ENCODE results near the gene MBTPS1. TPM values are rescaled to one million over a fixed set of nuclear protein-coding genes. Genes with fewer than 3 reads are reported as not detected.

MBTPS1 gene
- total and polyA plus RNA-seq, 2 experiments from 2014 or later: 61.0 to 69.7 TPM

- DNase-seq (ENCODE audit: low read depth in 1 of 2, low spot score in 1 of 2): no peak
- no peaks in the 10 kb centered on the region for H3K9me3 ChIP-seq (ENCODE audit: low read depth)
- no peaks in the 10 kb centered on the region for H3K27me3 ChIP-seq
- peaks cover 17% of the 10 kb centered on the region for H3K4me1 ChIP-seq (ENCODE audit: low read depth)
- no peaks in the 10 kb centered on the region for H3K36me3 ChIP-seq
- no peak overlapping the region for H3K4me3 ChIP-seq
- TF ChIP-seq CTCF (IDR thresholded peaks at IDR 0.05; ENCODE audit: low read depth, low read length): no peak
- no peak overlapping the region for H3K27ac ChIP-seq
Observed at GRCh38 chr16:84047206-84047605, 69.5 kb downstream of the MBTPS1 start.

- no peak for DNase-seq (ENCODE audit: low read depth in 1 of 2, low spot score in 1 of 2)
- no peak for TF ChIP-seq CTCF (IDR thresholded peaks at IDR 0.05; ENCODE audit: low read depth, low read length)
- Histone ChIP-seq H3K4me3 (no peak overlapping the region), H3K9me3 (ENCODE audit: low read depth) (no peaks in the 10 kb centered on the region), H3K27me3 (no peaks in the 10 kb centered on the region), H3K4me1 (ENCODE audit: low read depth) (peaks cover 17% of the 10 kb centered on the region), H3K36me3 (no peaks in the 10 kb centered on the region), H3K27ac (no peak overlapping the region)
Observed at GRCh38 chr16:84045818-84046470, 70.8 kb downstream of the MBTPS1 start.

GRCh38 chr16:84045001-84045817 lies 71.5 kb downstream of the MBTPS1 start:
- H3K27ac ChIP-seq: no peak overlapping the region
- H3K4me3 ChIP-seq: no peak overlapping the region
- no peaks in the 10 kb centered on the region for H3K27me3 ChIP-seq
- no peak for DNase-seq (ENCODE audit: low read depth in 1 of 2, low spot score in 1 of 2)
- peaks cover 17% of the 10 kb centered on the region for H3K4me1 ChIP-seq (ENCODE audit: low read depth)
- no peaks in the 10 kb centered on the region for H3K9me3 ChIP-seq (ENCODE audit: low read depth)
- TF ChIP-seq CTCF (IDR thresholded peaks at IDR 0.05; ENCODE audit: low read depth, low read length): no peak
- H3K36me3 ChIP-seq: no peaks in the 10 kb centered on the region

GRCh38 chr16:84044118-84044488 lies 72.6 kb downstream of the MBTPS1 start:
- Histone ChIP-seq H3K4me3 (no peak overlapping the region), H3K9me3 (ENCODE audit: low read depth) (no peaks in the 10 kb centered on the region), H3K36me3 (no peaks in the 10 kb centered on the region), H3K27me3 (no peaks in the 10 kb centered on the region), H3K4me1 (ENCODE audit: low read depth) (peaks cover 17% of the 10 kb centered on the region), H3K27ac (no peak overlapping the region)
- peak; percentile 32 to 51 for DNase-seq (ENCODE audit: low read depth in 1 of 2, low spot score in 1 of 2)
- peak; percentile 40 for TF ChIP-seq CTCF (IDR thresholded peaks at IDR 0.05; ENCODE audit: low read depth, low read length)

GRCh38 chr16:84043486-84044117 lies 73.1 kb downstream of the MBTPS1 start:
- DNase-seq (ENCODE audit: low read depth in 1 of 2, low spot score in 1 of 2): no peak
- Histone ChIP-seq H3K36me3 (no peaks in the 10 kb centered on the region), H3K27me3 (no peaks in the 10 kb centered on the region), H3K27ac (no peak overlapping the region), H3K4me1 (ENCODE audit: low read depth) (peaks cover 17% of the 10 kb centered on the region), H3K9me3 (ENCODE audit: low read depth) (no peaks in the 10 kb centered on the region), H3K4me3 (no peak overlapping the region)
- TF ChIP-seq CTCF (IDR thresholded peaks at IDR 0.05; ENCODE audit: low read depth, low read length): no peak

All from cardiac muscle cell (in vitro differentiated cells and primary cell).